CD14-positive monocyte (primary cell): ENCODE results near the gene ADSS1. TPM values are rescaled to one million over a fixed set of nuclear protein-coding genes. Genes with fewer than 3 reads are reported as not detected.

Source experiments
- DNase-seq, 3 donors: peaks; one replicate each; pipeline ENCODE4 v3.0.0-alpha.2; 2011 to 2022
- H2AFZ ChIP-seq: 2 replicates; pipeline ENCODE4 v1.6.0; 2012; ENCODE audit warnings: mild to moderate bottlenecking, low read depth, low read length, inconsistent platforms; ENCODE audit not compliant: insufficient read depth, poor library complexity, severe bottlenecking
- H3K27ac ChIP-seq, 2 donors: 1 replicate in 1 of 2; 2 replicates in 1 of 2; pipeline ENCODE4 v1.5.1; 2012 to 2013; ENCODE audit warnings: low read length in 2 of 2, control low read depth in 1 of 2, inconsistent platforms in 1 of 2, low read depth in 1 of 2, mild to moderate bottlenecking in 1 of 2
- H3K27me3 ChIP-seq, 2 donors: one replicate each; pipeline versions ENCODE4 v1.6.0 to v1.6.1; 2011 to 2013; ENCODE audit warnings: low read length in 2 of 2; ENCODE audit not compliant: control insufficient read depth in 2 of 2, insufficient read depth in 2 of 2
- H3K36me3 ChIP-seq, 2 donors: replicated peaks in 1 of 2; 1 replicate in 1 of 2; 2 replicates in 1 of 2; pipeline versions ENCODE4 v1.5.1 to v1.6.1; 2012 to 2013; ENCODE audit warnings: low read length in 2 of 2, control low read depth in 1 of 2, inconsistent platforms in 1 of 2, mild to moderate bottlenecking in 1 of 2; ENCODE audit not compliant: insufficient read depth in 2 of 2, control insufficient read depth in 1 of 2
- H3K4me1 ChIP-seq, 2 donors: 1 replicate in 1 of 2; 2 replicates in 1 of 2; pipeline versions ENCODE4 v1.5.1 to v1.6.1; 2012 to 2013; ENCODE audit warnings: low read length in 2 of 2, control low read depth in 1 of 2, inconsistent platforms in 1 of 2, mild to moderate bottlenecking in 1 of 2, moderate library complexity in 1 of 2; ENCODE audit not compliant: insufficient read depth in 2 of 2, control insufficient read depth in 1 of 2
- H3K4me2 ChIP-seq: replicated peaks from 2 replicates; pipeline ENCODE3; 2012; ENCODE audit warnings: low read length, moderate library complexity, mild to moderate bottlenecking; ENCODE audit not compliant: poor library complexity, severe bottlenecking; ENCODE audit errors: extremely low read depth
- H3K4me3 ChIP-seq, 3 experiments: fragments of 200-600 bp in 1 of 3; sonication (generic) in 1 of 3; replicated peaks in 1 of 3; 1 replicate in 2 of 3; 2 replicates in 1 of 3; pipeline ENCODE4 v1.5.1; 2011 to 2013; ENCODE audit warnings: low read length in 3 of 3, mild to moderate bottlenecking in 3 of 3, control low read depth in 2 of 3, low read depth in 2 of 3, inconsistent platforms in 1 of 3, moderate library complexity in 1 of 3
- H3K79me2 ChIP-seq: 2 replicates; pipeline ENCODE4 v1.6.0; 2012; ENCODE audit warnings: mild to moderate bottlenecking, control low read depth, inconsistent platforms, low read length, moderate library complexity; ENCODE audit not compliant: insufficient read depth
- H3K9ac ChIP-seq: 2 replicates; pipeline ENCODE4 v1.6.0; 2017; ENCODE audit warnings: low read length, mild to moderate bottlenecking; ENCODE audit not compliant: insufficient read depth, poor library complexity, severe bottlenecking
- H3K9me3 ChIP-seq, 2 donors: replicated peaks in 1 of 2; 1 replicate in 1 of 2; 2 replicates in 1 of 2; pipeline versions ENCODE4 v1.5.1 to v1.6.1; 2012 to 2013; ENCODE audit warnings: low read length in 2 of 2, control low read depth in 1 of 2; ENCODE audit not compliant: control insufficient read depth in 1 of 2, insufficient read depth in 1 of 2
- H4K20me1 ChIP-seq: 2 replicates; pipeline ENCODE4 v1.6.0; 2012; ENCODE audit warnings: mild to moderate bottlenecking, low read length, control low read depth, moderate library complexity; ENCODE audit not compliant: insufficient read depth
- H3K27ac Mint-ChIP-seq, 7 donors: one replicate each; pipeline ENCODE4 v1.8.0; 2020; ENCODE audit warnings: mild to moderate bottlenecking in 7 of 7, mixed read lengths in 7 of 7, moderate library complexity in 6 of 7, inconsistent platforms in 2 of 7
- H3K27me3 Mint-ChIP-seq, 3 donors: one replicate each; pipeline ENCODE4 v1.8.0; 2021 to 2022; ENCODE audit warnings: low read depth in 3 of 3, mild to moderate bottlenecking in 3 of 3, mixed read lengths in 3 of 3, moderate library complexity in 3 of 3, inconsistent platforms in 1 of 3
- H3K36me3 Mint-ChIP-seq, 2 donors: one replicate each; pipeline ENCODE4 v1.8.0; 2020; ENCODE audit warnings: mixed read lengths in 2 of 2, inconsistent platforms in 1 of 2, mild to moderate bottlenecking in 1 of 2
- H3K4me1 Mint-ChIP-seq: one replicate; pipeline ENCODE4 v1.8.0; 2020; ENCODE audit warnings: mild to moderate bottlenecking, mixed read lengths
- H3K4me3 Mint-ChIP-seq, 2 donors: one replicate each; pipeline ENCODE4 v1.8.0; 2020; ENCODE audit warnings: mild to moderate bottlenecking in 2 of 2, mixed read lengths in 2 of 2, moderate library complexity in 1 of 2
- H3K9me3 Mint-ChIP-seq, 7 donors: one replicate each; pipeline ENCODE4 v1.8.0; 2020 to 2022; ENCODE audit warnings: mixed read lengths in 7 of 7, mild to moderate bottlenecking in 6 of 7, moderate library complexity in 6 of 7, inconsistent platforms in 2 of 7
- WGBS: methylation state at CpG from one replicate; pipeline ENCODE4 v1.1.5; 2013; ENCODE audit warnings: missing lambda C conversion rate; ENCODE audit not compliant: insufficient coverage; 5-methylcytosine and 5-hydroxymethylcytosine counted together
- intact Hi-C, 2 donors: fragments of 100-400 bp; cut with micrococcal nuclease; formaldehyde crosslinking; loops; one replicate each; pipeline versions ENCODE4 v1.15.0 to v1.15.1; 2023
- polyA plus RNA-seq, 3 donors: library from polyadenylated mRNA; depleted of rRNA in 1 of 3; unstranded in 2 of 3; stranded (reverse) in 1 of 3; fragments of 300-500 nt in 2 of 3; fragments of >200 nt in 1 of 3; fragmentation: Illumina TruSeq in 2 of 3; gene quantifications; 1 replicate in 2 of 3; 2 replicates in 1 of 3; pipeline ENCODE4 v1.2.3, GENCODE V29; 2012 to 2021
- TF ChIP-seq, protein P1 (sequence below): fragments of 200-600 bp; IDR thresholded peaks from one replicate; pipeline ENCODE4 v1.8.0; 2022; ENCODE audit warnings: antibody characterized with exemption, mild to moderate bottlenecking

ADSS1 gene
- polyA plus RNA-seq, 3 donors, result 0.61 to 3.7 (median 0.64) TPM

DNA sequence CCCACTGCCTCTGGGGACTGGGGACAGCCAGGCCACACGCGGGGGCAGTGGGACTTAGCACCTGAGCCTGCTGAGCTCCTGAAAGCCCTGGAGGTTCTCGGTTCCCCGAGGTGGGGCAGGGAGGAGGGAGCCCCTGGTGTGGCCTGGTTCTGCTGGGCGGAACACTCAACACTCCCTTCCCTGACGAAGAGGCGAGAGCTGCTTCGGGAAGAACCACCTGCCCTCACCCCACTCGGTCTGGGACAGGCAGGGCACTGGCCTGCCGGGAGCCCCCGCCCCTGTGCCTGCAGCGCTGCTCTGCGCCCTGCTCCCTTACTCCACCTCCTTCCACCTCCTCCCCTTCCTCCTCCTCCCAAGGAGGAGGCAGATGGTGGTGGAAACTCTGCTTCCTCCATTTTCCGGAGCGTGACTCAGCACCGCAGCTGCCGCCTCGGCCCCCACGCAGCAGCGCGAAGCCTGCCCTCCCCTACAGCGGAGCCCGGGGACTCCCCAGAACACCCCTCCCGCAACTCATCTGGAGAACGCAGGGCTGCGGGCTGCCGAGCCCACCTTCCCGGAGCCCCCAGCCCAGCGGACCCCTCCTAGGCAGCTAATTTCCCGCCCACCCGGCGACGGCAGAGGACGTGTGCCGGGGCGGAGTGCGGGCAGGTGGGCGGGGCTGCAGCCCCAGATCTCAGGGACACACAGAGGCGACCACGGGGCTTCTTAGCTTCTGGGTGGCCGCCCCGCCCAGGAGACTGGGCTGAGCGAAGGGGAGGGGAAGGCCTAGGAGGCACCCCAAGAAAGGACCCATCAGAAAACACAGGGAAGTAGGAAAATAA, 46.3 kb upstream of the ADSS1 start:
- Mint-ChIP-seq H3K4me1 (peaks cover 33% of the 10 kb centered on the region), H3K4me3 (peak overlapping the region; percentile 74 to 87), H3K27ac (peak overlapping the region; percentile 81 to 90 (median 86)), H3K9me3 (peaks cover 0 to 4% (median 0%) of the 10 kb centered on the region in 7 donors), H3K36me3 (no peaks in the 10 kb centered on the region), H3K27me3 (peaks cover 7 to 11% (median 9%) of the 10 kb centered on the region in 3 donors)
- peak; percentile 75 to 84 (median 78) for DNase-seq
- Histone ChIP-seq H3K36me3 (no peaks in the 10 kb centered on the region), H3K9ac (peak overlapping the region; percentile 85), H3K9me3 (no peaks in the 10 kb centered on the region), H3K27ac (peak overlapping the region; percentile 73 to 91), H2AFZ (peak overlapping the region; percentile 94), H3K79me2 (no peaks in the 10 kb centered on the region), H3K27me3 (no peaks in the 10 kb centered on the region), H3K4me1 (peaks cover 44 to 59% of the 10 kb centered on the region in 2 donors), H3K4me3 (peak overlapping the region; percentile 37 to 82 (median 54)), H4K20me1 (no peaks in the 10 kb centered on the region), H3K4me2 (peak overlapping the region; percentile 96)
- intact Hi-C loops, result no loop called here
- under 1% methylated on average over 28 of the region's 43 CpGs for WGBS
- TF ChIP-seq, protein P1, sequence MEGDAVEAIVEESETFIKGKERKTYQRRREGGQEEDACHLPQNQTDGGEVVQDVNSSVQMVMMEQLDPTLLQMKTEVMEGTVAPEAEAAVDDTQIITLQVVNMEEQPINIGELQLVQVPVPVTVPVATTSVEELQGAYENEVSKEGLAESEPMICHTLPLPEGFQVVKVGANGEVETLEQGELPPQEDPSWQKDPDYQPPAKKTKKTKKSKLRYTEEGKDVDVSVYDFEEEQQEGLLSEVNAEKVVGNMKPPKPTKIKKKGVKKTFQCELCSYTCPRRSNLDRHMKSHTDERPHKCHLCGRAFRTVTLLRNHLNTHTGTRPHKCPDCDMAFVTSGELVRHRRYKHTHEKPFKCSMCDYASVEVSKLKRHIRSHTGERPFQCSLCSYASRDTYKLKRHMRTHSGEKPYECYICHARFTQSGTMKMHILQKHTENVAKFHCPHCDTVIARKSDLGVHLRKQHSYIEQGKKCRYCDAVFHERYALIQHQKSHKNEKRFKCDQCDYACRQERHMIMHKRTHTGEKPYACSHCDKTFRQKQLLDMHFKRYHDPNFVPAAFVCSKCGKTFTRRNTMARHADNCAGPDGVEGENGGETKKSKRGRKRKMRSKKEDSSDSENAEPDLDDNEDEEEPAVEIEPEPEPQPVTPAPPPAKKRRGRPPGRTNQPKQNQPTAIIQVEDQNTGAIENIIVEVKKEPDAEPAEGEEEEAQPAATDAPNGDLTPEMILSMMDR, result no peak

DNA sequence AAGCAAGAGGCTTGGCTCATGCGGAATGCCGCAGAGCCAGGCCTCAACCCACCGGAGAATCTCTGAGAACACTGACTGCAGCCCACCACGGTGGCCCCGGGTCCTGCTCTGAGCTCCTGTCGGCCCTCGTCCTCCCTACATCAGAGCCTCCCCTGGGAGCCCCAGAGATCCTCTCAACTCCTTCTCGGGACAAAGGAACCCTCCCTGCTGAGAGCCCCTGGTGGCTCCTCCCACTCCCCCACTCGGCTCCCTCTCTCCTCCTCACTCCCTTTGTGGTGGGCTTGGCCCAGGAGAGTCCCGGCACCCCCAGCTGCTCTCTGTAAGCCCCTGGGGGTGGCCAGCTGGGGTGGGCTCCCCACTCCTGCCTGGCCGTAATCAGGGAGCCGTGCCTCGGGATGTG, 45.7 kb upstream of the ADSS1 start:
- no peaks in the 10 kb centered on the region for H3K36me3 Mint-ChIP-seq
- intact Hi-C loops, result no loop called here
- H3K4me1 Mint-ChIP-seq, result peaks cover 33% of the 10 kb centered on the region
- Histone ChIP-seq H3K9me3 (no peaks in the 10 kb centered on the region), H2AFZ (peak overlapping the region; percentile 94), H3K9ac (peak overlapping the region; percentile 85), H4K20me1 (no peaks in the 10 kb centered on the region), H3K4me2 (peak overlapping the region; percentile 96), H3K36me3 (no peaks in the 10 kb centered on the region), H3K79me2 (no peaks in the 10 kb centered on the region), H3K4me3 (peak overlapping the region; percentile 37 to 82 (median 54)), H3K27ac (peak overlapping the region; percentile 73 to 91), H3K27me3 (no peaks in the 10 kb centered on the region), H3K4me1 (peaks cover 44 to 59% of the 10 kb centered on the region in 2 donors)
- DNase-seq, result no peak
- peak overlapping the region; percentile 81 to 90 (median 86) for H3K27ac Mint-ChIP-seq
- H3K27me3 Mint-ChIP-seq, result peaks cover 6 to 11% (median 9%) of the 10 kb centered on the region in 3 donors
- peak overlapping the region; percentile 74 to 87 for H3K4me3 Mint-ChIP-seq
- TF ChIP-seq, protein P1, result no peak
- WGBS, result 3% methylated on average over 10 of the region's 13 CpGs
- H3K9me3 Mint-ChIP-seq, result peaks cover 0 to 4% (median 0%) of the 10 kb centered on the region in 7 donors
